Dermis lymphatic vessel endothelial cell (primary cell): Measurements from ENCODE around the gene LITAFD. TPM values are rescaled to one million over a fixed set of nuclear protein-coding genes. Genes with fewer than 3 reads are reported as not detected.

ENCODE experiments used
- total RNA-seq: library from RNA; depleted of rRNA; stranded (reverse); fragments of >200 nt; gene quantifications from 2 replicates; pipeline ENCODE4 v1.2.1, GENCODE V29; 2014

The LITAFD gene
- total RNA-seq, result not detected in 2 replicates

GRCh38 chr16:8882041-8882617 lies at the start of gene LITAFD:
Gene LITAFD, plus strand, starts transcription at chr16:8882351. Its CDS starts 2,005 bp downstream, at chr16:8884356.

GRCh38 chr16:8868416-8869211 lies 13.5 kb upstream of the LITAFD start, which contains the start of gene CARHSP1:
Gene CARHSP1, minus strand, starts transcription at chr16:8869006. Its CDS starts 9,678 bp downstream, at chr16:8859328.

Other genes starting within 250 kb of the LITAFD start
- gene ABAT, start 207.7 kb upstream of the LITAFD start, total RNA-seq, result 1.7 and 1.8 TPM in 2 replicates
- 4.3 and 4.6 TPM in 2 replicates for gene TMEM186, start 84.7 kb upstream of the LITAFD start, total RNA-seq
- gene PMM2, start 84.5 kb upstream of the LITAFD start, total RNA-seq, result 15.0 and 20.0 TPM in 2 replicates
- 133 and 196 TPM in 2 replicates for gene CARHSP1, start 13.3 kb upstream of the LITAFD start, total RNA-seq
- gene USP7, start 81.6 kb downstream of the LITAFD start, total RNA-seq, result 44.4 and 65.7 TPM in 2 replicates
- 66.6 and 72.7 TPM in 2 replicates for gene HAPSTR1, start 209.3 kb downstream of the LITAFD start, total RNA-seq